CD8-positive, alpha-beta memory T cell (primary cell): ENCODE results near the gene TFB1M. TPM values are rescaled to one million over a fixed set of nuclear protein-coding genes. Genes with fewer than 3 reads are reported as not detected.
"Not testable (repeated sequence)": the region's sequence is repeated elsewhere in the genome, so short reads cannot be mapped to it uniquely, and the experiment has no call there.

Experiments used
- CTCF ChIA-PET: fragments of 350-600 bp; sonication (Branson Sonifier 250); formaldehyde crosslinking; loops from one replicate; lab custom pipeline; 2021; ENCODE audit warnings: antibody characterized with exemption; lab: Charles Lee
- POLR2A ChIA-PET: fragments of 350-600 bp; sonication (Branson Sonifier 250); formaldehyde crosslinking; loops from one replicate; lab custom pipeline; 2021; ENCODE audit warnings: antibody characterized with exemption; lab: Charles Lee
- DNase-seq, 5 donors: peaks; one replicate each; pipeline versions ENCODE4 v3.0.0 to v3.0.0-alpha.2; 2020 to 2022; ENCODE audit warnings: mixed read lengths in 1 of 5
- H3K27ac ChIP-seq: one replicate; pipeline ENCODE4 v1.7.0; 2013; ENCODE audit warnings: low read depth, mild to moderate bottlenecking, low read length, moderate library complexity
- H3K27me3 ChIP-seq: 2 replicates; pipeline ENCODE4 v1.7.0; 2013; ENCODE audit warnings: low read length, mild to moderate bottlenecking; ENCODE audit not compliant: insufficient read depth, poor library complexity, severe bottlenecking
- H3K36me3 ChIP-seq: 2 replicates; pipeline ENCODE4 v1.7.0; 2013; ENCODE audit warnings: mild to moderate bottlenecking, low read length, moderate library complexity; ENCODE audit not compliant: insufficient read depth
- H3K4me1 ChIP-seq: 2 replicates; pipeline ENCODE4 v1.7.0; 2013; ENCODE audit warnings: mild to moderate bottlenecking, low read length, moderate library complexity; ENCODE audit not compliant: insufficient read depth
- H3K4me3 ChIP-seq: 2 replicates; pipeline ENCODE4 v1.7.0; 2013; ENCODE audit warnings: mild to moderate bottlenecking, low read length
- H3K9me3 ChIP-seq: 2 replicates; pipeline ENCODE4 v1.7.0; 2013; ENCODE audit warnings: mild to moderate bottlenecking, low read length
- H3K27ac Mint-ChIP-seq, 8 donors: one replicate each; pipeline ENCODE4 v1.8.0; 2020 to 2021; ENCODE audit warnings: mixed read lengths in 8 of 8, mild to moderate bottlenecking in 6 of 8, inconsistent platforms in 3 of 8, moderate library complexity in 3 of 8
- H3K27me3 Mint-ChIP-seq, 2 donors: one replicate each; pipeline ENCODE4 v1.8.0; 2020 to 2021; ENCODE audit warnings: mixed read lengths in 2 of 2, mild to moderate bottlenecking in 1 of 2, moderate library complexity in 1 of 2
- H3K36me3 Mint-ChIP-seq, 3 donors: one replicate each; pipeline ENCODE4 v1.8.0; 2020 to 2021; ENCODE audit warnings: mixed read lengths in 3 of 3, inconsistent platforms in 1 of 3, mild to moderate bottlenecking in 1 of 3
- H3K4me1 Mint-ChIP-seq, 3 donors: one replicate each; pipeline ENCODE4 v1.8.0; 2020 to 2021; ENCODE audit warnings: mixed read lengths in 3 of 3, inconsistent platforms in 1 of 3, mild to moderate bottlenecking in 1 of 3
- H3K4me3 Mint-ChIP-seq, 7 donors: one replicate each; pipeline ENCODE4 v1.8.0; 2020 to 2021; ENCODE audit warnings: mixed read lengths in 7 of 7, mild to moderate bottlenecking in 6 of 7, moderate library complexity in 4 of 7, inconsistent platforms in 2 of 7
- H3K9me3 Mint-ChIP-seq, 5 donors: one replicate each; pipeline ENCODE4 v1.8.0; 2020 to 2022; ENCODE audit warnings: mixed read lengths in 5 of 5, mild to moderate bottlenecking in 3 of 5, moderate library complexity in 2 of 5, inconsistent platforms in 1 of 5
- polyA plus RNA-seq: library from polyadenylated mRNA; unstranded; fragments of 300-500 nt; fragmentation: Illumina TruSeq; gene quantifications from one replicate; pipeline ENCODE4 v1.2.3, GENCODE V29; 2021
- total RNA-seq, 2 experiments: library from RNA; stranded (reverse); gene quantifications; one replicate each; pipeline ENCODE4 v1.2.3, GENCODE V29; 2021

TFB1M gene
- total RNA-seq, result 10 to 100 TPM; 37.7 to 40.8 TPM
- polyA plus RNA-seq, result 13.2 TPM

DNA sequence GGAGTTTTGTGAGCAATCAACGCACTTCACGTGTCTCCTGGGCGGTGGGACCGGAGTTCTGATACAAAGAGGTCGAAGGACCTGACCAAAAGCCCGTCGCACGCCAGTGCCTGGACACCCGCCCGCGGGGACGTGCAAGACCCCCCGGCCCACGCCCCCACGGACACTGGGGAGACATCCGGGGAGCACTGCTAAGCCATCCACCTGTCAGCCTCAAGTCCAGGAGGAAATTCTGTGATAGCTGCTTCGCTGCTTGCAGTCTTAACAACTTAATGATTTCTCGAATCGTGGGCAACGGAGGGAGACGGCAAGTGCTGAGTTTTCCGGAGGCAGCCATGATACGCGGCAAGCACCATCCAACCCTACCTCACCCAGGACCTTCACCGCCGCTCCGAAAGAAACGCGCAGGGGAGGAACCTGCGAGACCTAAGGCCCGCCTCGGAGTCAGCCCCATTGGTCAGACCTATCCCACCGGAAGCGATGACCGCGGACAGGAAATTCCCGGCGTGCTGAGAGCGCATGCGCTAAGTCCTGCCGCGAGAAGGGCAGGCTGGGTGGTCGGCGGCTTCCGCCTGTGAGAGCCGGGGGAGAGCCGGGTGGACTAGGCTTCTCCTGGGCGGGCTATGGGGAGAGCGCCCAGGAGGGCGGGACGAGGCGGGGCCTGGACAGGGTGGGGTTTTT is at the start of gene TFB1M:
TSS of gene TFB1M (minus strand) at position 393 of the 681 bp plus-strand sequence. CDS start at position 337, 56 bp downstream.
- POLR2A ChIA-PET, result interaction anchor here (0.6 to 1.4 kb wide), 2 partner anchors 94 to 143 kb away, joined by 3 read pairs; no protein-coding TSS in a partner anchor
- CTCF ChIA-PET, result interaction anchor here (1.0 to 3.8 kb wide), 5 partner anchors 13 to 1961 kb away, joined by 3 to 16 read pairs (median 4); no protein-coding TSS in a partner anchor
- Mint-ChIP-seq H3K4me3 (peak within 1 kb of the TSS; percentile 96 to 99 (median 97)), H3K4me1 (peaks cover 30 to 54% (median 48%) of the 10 kb centered on the region in 3 donors), H3K36me3 (peaks cover 0 to 33% (median 3%) of the 10 kb centered on the region in 3 donors), H3K9me3 (no peaks in the 10 kb centered on the region), H3K27ac (peak within 1 kb of the TSS; percentile 92 to 99 (median 96)), H3K27me3 (no peaks in the 10 kb centered on the region)
- no peaks in the 10 kb centered on the region for H3K27me3 ChIP-seq
- H3K36me3 ChIP-seq, result peaks cover 3% of the 10 kb centered on the region
- DNase-seq, result peak; percentile 92 to 99 (median 96)
- peaks cover 19% of the 10 kb centered on the region for H3K4me1 ChIP-seq
- H3K9me3 ChIP-seq, result no peaks in the 10 kb centered on the region
- H3K27ac ChIP-seq, result peak within 1 kb of the TSS; percentile 87
- H3K4me3 ChIP-seq, result peak within 1 kb of the TSS; percentile 84

DNA sequence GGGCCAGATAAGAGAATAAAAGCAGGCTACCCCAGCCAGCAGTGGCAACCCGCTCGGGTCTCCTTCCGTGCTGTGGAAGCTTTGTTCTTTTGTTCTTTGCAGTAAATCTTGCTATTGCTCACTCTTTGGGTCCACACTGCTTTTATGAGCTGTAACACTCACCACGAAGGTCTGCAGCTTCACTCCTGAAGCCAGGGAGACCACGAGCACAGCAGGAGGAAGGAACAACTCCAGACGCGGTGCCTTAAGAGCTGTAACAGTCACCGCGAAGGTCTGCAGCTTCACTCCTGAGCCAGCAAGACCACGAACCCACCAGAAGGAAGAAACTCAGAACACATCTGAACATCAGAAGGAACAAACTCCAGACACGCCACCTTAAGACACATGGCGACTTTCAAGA is 49.7 kb upstream of the TFB1M start:
- peaks cover 0 to 21% of the 10 kb centered on the region in 2 donors for H3K27me3 Mint-ChIP-seq
- H3K9me3 ChIP-seq, H3K4me3 ChIP-seq, H3K27ac ChIP-seq, H3K36me3 ChIP-seq, H3K27ac Mint-ChIP-seq, H3K27me3 ChIP-seq, H3K4me1 ChIP-seq, H3K36me3 Mint-ChIP-seq, POLR2A ChIA-PET, DNase-seq, H3K4me1 Mint-ChIP-seq, H3K4me3 Mint-ChIP-seq, CTCF ChIA-PET, H3K9me3 Mint-ChIP-seq: not testable (repeated sequence)

DNA sequence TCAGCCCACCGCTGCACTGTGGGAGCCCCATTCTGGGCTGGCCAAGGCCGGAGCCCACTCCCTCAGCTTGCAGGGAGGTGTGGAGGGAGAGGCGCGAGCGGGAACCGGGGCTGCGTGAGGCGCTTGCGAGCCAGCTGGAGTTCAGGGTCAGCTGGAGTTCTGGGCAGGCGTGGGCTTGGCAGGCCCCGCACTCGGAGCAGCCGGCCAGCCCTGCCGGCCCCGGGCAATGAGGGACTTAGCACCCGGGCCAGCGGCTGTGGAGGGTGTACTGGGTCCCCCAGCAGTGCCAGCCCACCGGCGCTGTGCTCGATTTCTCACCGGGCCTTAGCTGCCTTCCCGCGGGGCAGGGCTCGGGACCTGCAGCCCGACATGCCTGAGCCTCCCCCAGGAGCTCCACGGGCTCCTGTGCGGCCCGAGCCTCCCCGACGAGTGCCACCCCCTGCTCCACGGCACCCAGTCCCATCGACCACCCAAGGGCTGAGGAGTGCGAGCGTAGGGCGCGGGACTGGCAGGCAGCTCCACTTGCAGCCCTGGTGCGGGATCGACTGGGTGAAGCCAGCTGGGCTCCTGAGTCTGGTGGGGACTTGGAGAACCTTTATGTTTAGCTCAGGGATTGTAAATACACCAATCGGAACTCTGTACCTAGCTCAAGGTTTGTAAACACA is 48.8 kb upstream of the TFB1M start:
- H3K4me3 ChIP-seq, H3K27ac Mint-ChIP-seq, H3K9me3 ChIP-seq, H3K36me3 Mint-ChIP-seq, H3K36me3 ChIP-seq, H3K4me1 Mint-ChIP-seq, H3K27me3 ChIP-seq, H3K9me3 Mint-ChIP-seq, H3K27ac ChIP-seq, POLR2A ChIA-PET, DNase-seq, H3K4me3 Mint-ChIP-seq, H3K4me1 ChIP-seq, CTCF ChIA-PET: not testable (repeated sequence)
- H3K27me3 Mint-ChIP-seq, result peaks cover 0 to 24% of the 10 kb centered on the region in 2 donors

DNA sequence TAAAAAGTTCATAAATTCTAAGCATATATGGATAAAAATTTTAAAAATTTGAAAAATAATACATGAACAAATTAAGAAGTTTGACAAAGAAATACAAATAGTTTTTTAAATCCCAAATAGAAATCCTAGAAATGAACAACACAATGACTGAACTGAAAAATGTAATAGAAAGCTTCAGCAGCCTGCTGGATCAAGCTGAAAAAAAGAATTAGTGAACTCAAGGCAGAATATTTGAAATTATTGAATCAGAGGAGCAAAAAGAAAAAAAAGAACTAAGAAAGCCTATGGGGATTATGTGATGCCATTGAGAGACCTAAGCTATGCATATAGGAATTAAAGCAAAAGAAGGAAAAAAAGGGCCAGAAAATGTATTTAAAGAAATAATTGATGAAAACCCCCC is 39.9 kb upstream of the TFB1M start:
- no peaks in the 10 kb centered on the region for H3K9me3 ChIP-seq
- no peak for DNase-seq
- ChIA-PET POLR2A (no interaction called here), CTCF (no interaction called here)
- H3K27me3 ChIP-seq, result peaks cover 5% of the 10 kb centered on the region
- peaks cover 2 to 16% (median 2%) of the 10 kb centered on the region in 3 donors for H3K36me3 Mint-ChIP-seq
- no peak overlapping the region for H3K4me3 Mint-ChIP-seq
- no peaks in the 10 kb centered on the region for H3K36me3 ChIP-seq
- H3K27ac Mint-ChIP-seq, result no peak overlapping the region
- peaks cover 21 to 51% of the 10 kb centered on the region in 2 donors for H3K27me3 Mint-ChIP-seq
- no peaks in the 10 kb centered on the region for H3K4me1 Mint-ChIP-seq
- H3K4me3 ChIP-seq, result no peak overlapping the region
- H3K9me3 Mint-ChIP-seq, result peaks cover 12 to 35% (median 27%) of the 10 kb centered on the region in 5 donors
- no peaks in the 10 kb centered on the region for H3K4me1 ChIP-seq
- H3K27ac ChIP-seq, result no peak overlapping the region

DNA sequence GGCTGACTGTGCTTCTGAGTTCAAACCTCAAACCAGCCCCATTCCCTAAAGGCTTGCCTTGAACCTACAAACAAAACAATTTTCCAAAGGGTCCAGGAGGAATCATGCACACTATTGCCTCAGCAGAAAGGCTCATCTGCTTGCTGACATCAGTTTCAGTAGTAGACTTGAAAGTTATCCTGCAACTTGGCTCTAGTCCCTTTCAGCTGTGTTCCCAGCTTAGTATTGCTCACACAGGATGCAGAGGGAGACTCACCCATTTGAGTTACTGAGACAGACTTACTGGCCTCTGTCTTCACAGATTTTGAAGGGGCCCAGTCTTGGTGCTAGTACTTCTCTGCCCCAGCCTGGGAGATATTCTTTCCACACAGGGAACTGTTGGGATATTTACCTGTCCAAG is 38.5 kb upstream of the TFB1M start:
- ChIA-PET POLR2A (no interaction called here), CTCF (no interaction called here)
- Histone ChIP-seq H3K9me3 (no peaks in the 10 kb centered on the region), H3K4me1 (no peaks in the 10 kb centered on the region), H3K4me3 (no peak overlapping the region), H3K36me3 (no peaks in the 10 kb centered on the region), H3K27me3 (peaks cover 5% of the 10 kb centered on the region), H3K27ac (no peak overlapping the region)
- H3K36me3 Mint-ChIP-seq, result peaks cover 2 to 19% (median 2%) of the 10 kb centered on the region in 3 donors
- H3K27ac Mint-ChIP-seq, result no peak overlapping the region
- H3K27me3 Mint-ChIP-seq, result peaks cover 23 to 48% of the 10 kb centered on the region in 2 donors
- no peaks in the 10 kb centered on the region for H3K4me1 Mint-ChIP-seq
- peaks cover 16 to 43% (median 30%) of the 10 kb centered on the region in 5 donors for H3K9me3 Mint-ChIP-seq
- H3K4me3 Mint-ChIP-seq, result no peak overlapping the region
- no peak for DNase-seq

DNA sequence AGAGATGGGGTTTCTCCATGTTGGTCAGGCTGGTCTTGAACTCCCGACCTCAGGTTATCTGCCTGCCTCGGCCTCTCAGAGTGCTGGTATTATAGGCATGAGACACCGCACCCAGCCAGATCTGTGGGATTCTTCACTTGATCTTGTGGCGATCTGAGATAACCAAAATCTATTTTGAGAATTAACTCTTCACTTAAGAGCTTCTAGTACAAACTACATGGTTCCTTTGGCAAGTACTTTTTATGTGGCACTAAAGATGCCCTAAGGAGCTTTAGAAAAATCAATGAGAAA is 37.8 kb upstream of the TFB1M start:
- DNase-seq, result no peak
- CTCF ChIA-PET, result no interaction called here
- Histone ChIP-seq H3K36me3 (no peaks in the 10 kb centered on the region), H3K4me3 (no peak overlapping the region), H3K9me3 (no peaks in the 10 kb centered on the region), H3K27ac (no peak overlapping the region), H3K27me3 (peaks cover 5% of the 10 kb centered on the region), H3K4me1 (no peaks in the 10 kb centered on the region)
- POLR2A ChIA-PET, result no interaction called here
- peaks cover 21 to 51% (median 38%) of the 10 kb centered on the region in 5 donors for H3K9me3 Mint-ChIP-seq
- no peak overlapping the region for H3K27ac Mint-ChIP-seq
- no peaks in the 10 kb centered on the region for H3K4me1 Mint-ChIP-seq
- H3K36me3 Mint-ChIP-seq, result peaks cover 2 to 23% (median 2%) of the 10 kb centered on the region in 3 donors
- no peak overlapping the region for H3K4me3 Mint-ChIP-seq
- peaks cover 23 to 42% of the 10 kb centered on the region in 2 donors for H3K27me3 Mint-ChIP-seq

DNA sequence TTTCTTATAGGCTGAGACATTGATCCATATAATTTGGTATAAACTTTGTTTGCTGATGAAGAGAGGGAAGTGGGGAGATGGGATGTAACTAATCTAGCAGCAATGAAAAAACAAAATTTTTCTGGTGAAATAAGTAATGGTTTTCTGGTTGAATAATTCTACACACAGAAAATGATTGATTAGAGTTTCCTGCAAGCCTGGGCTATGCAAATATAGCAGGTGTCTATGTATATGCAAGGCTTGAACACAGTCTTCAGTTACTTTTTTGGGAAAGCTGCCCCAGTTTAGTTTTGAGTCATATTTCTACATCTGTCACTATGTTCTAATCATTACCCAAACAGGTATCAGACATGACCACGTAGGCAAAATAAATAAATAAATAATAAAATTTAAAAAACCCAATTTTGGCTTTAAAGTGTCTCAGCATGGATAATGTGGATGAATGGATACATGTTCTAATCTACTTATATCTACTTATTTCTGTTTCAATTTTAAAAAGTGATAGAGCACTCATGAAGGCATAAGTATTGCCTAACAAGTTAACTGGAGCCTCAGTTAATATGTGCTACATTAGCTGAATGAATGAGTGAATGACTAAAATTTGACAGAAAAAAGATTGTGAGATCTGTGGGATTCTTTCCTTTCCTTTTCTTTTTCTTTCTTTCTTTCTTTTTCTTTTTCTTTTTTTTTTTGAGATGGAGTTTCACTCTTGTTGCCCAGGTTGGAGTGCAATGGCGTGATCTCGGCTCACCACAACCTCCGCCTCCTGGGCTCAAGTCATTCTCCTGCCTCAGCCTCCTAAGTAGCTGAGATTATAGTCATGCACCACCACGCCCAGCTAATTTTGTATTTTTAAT is 37.2 kb upstream of the TFB1M start:
- DNase-seq, result no peak
- CTCF ChIA-PET, result no interaction called here
- Histone ChIP-seq H3K27me3 (peaks cover 5% of the 10 kb centered on the region), H3K27ac (no peak overlapping the region), H3K4me3 (no peak overlapping the region), H3K9me3 (no peaks in the 10 kb centered on the region), H3K4me1 (no peaks in the 10 kb centered on the region), H3K36me3 (no peaks in the 10 kb centered on the region)
- no peaks in the 10 kb centered on the region for H3K4me1 Mint-ChIP-seq
- peaks cover 25 to 56% (median 42%) of the 10 kb centered on the region in 5 donors for H3K9me3 Mint-ChIP-seq
- H3K36me3 Mint-ChIP-seq, result peaks cover 2 to 27% (median 2%) of the 10 kb centered on the region in 3 donors
- H3K27ac Mint-ChIP-seq, result no peak overlapping the region
- POLR2A ChIA-PET, result no interaction called here
- H3K27me3 Mint-ChIP-seq, result peaks cover 27 to 44% of the 10 kb centered on the region in 2 donors
- H3K4me3 Mint-ChIP-seq, result no peak overlapping the region
